Fibroblast of the aortic adventitia (primary cell): ENCODE data around the gene C5orf15. TPM values are rescaled to one million over a fixed set of nuclear protein-coding genes. Genes with fewer than 3 reads are reported as not detected.
"Not testable (repeated sequence)": the region's sequence is repeated elsewhere in the genome, so short reads cannot be mapped to it uniquely, and the experiment has no call there.

Source experiments
- DNase-seq: peaks from one replicate; pipeline ENCODE4 v3.0.0-alpha.2; 2010; ENCODE audit warnings: low read depth
- H3K4me3 ChIP-seq: 2 replicates; pipeline ENCODE4 v1.5.1; 2011; ENCODE audit warnings: low read depth, mild to moderate bottlenecking, control low read depth, low read length, moderate library complexity
- CTCF ChIP-seq: IDR thresholded peaks from 2 replicates; pipeline ENCODE4 v1.5.1; 2011; ENCODE audit warnings: mild to moderate bottlenecking, low read length, control low read depth, inconsistent platforms; ENCODE audit not compliant: insufficient read depth
- total RNA-seq: library from RNA; depleted of rRNA; stranded (reverse); fragments of >200 nt; gene quantifications from 2 replicates; pipeline ENCODE4 v1.2.3, GENCODE V29; 2012; ENCODE audit warnings: low replicate concordance

C5orf15 gene
- total RNA-seq, 1 donor: 66.6 TPM

GRCh38 chr5:133962801-133963476, 5.5 kb downstream of the C5orf15 start:
- peak; percentile 55 for DNase-seq
- H3K4me3 ChIP-seq: no peak overlapping the region

DNA sequence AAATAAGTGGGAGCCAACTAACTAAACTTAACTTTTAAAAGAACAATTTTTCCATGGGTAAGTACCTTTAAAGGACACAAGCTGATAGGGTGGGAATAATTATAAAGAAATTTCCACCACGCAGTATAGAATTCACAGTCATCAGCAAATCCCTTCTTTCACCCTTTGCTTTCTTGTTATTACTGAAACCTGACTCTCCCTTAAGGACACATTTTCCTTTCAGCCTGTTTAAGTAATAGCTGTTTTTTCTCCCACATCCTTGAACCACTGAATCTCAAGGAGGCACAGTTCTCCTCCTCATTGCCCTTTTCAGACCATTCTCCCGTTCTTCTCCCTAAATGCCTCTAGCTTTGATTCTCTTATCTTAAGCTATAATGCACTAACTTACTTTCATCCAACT, 6.3 kb downstream of the C5orf15 start:
- H3K4me3 ChIP-seq: no peak overlapping the region
- no peak for DNase-seq
- TF ChIP-seq CTCF: no peak

More at GRCh38 chr5:133962801-133963476, 5.5 kb downstream of the C5orf15 start:
- no peak for TF ChIP-seq CTCF

GRCh38 chr5:133959643-133960042, 8.8 kb downstream of the C5orf15 start:
- TF ChIP-seq CTCF: no peak

GRCh38 chr5:133957591-133957990, 10.8 kb downstream of the C5orf15 start:
- no peak for TF ChIP-seq CTCF
- no peak for DNase-seq
- H3K4me3 ChIP-seq: no peak overlapping the region

More at GRCh38 chr5:133959643-133960042, 8.8 kb downstream of the C5orf15 start:
- H3K4me3 ChIP-seq: no peak overlapping the region
- DNase-seq: no peak

DNA sequence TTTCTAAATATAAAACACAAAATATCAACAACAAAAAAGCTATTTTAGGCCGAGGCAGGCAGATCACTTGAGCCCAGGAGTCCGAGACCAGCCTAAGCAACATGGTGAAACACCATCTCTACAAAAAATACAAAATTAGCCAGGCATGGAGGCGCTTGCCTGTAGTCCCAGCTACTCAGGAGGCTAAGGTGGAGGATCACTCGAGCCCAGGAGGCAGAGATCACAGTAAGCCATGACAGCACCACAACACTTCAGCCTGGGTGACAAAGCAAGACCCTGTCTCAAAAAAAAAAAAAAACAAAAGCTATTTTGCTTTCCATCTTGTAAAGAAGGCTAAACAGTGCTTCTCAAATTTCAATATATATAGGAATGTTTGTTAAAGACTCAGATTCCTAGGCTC, 11.3 kb downstream of the C5orf15 start:
- no peak overlapping the region for H3K4me3 ChIP-seq
- no peak for DNase-seq
- TF ChIP-seq CTCF: no peak

GRCh38 chr5:133956196-133956595, 12.2 kb downstream of the C5orf15 start:
- not testable (repeated sequence) for H3K4me3 ChIP-seq
- DNase-seq: peak; percentile 45

- no peak for TF ChIP-seq CTCF
- no peak for DNase-seq
These were observed 14.8 kb downstream of the C5orf15 start for GRCh38 chr5:133953568-133954145.

More at GRCh38 chr5:133953568-133954145, 14.8 kb downstream of the C5orf15 start:
- H3K4me3 ChIP-seq: no peak overlapping the region
